PC-9 (cell line): Measurements from ENCODE around the gene LIPI. TPM values are rescaled to one million over a fixed set of nuclear protein-coding genes. Genes with fewer than 3 reads are reported as not detected.

Experiments used
- BruUV-seq: library from RNA; stranded (reverse); fragments of 400-500 nt; replicated peaks from 2 replicates; lab custom pipeline; 2021; lab: Mats Ljungman, UMichigan
- CTCF ChIA-PET: fragments of 300-600 bp; sonication (Branson Sonifier 250); formaldehyde crosslinking; loops from one replicate; lab custom pipeline; 2022; ENCODE audit warnings: antibody characterized with exemption; lab: Charles Lee
- POLR2A ChIA-PET: fragments of 300-600 bp; sonication (Branson Sonifier 250); formaldehyde crosslinking; loops from one replicate; lab custom pipeline; 2022; ENCODE audit warnings: antibody characterized with exemption; ENCODE audit not compliant: unreplicated experiment; lab: Charles Lee
- DNase-seq, 2 experiments: peaks; one replicate each; pipeline versions ENCODE4 v3.0.0 to v3.0.0-alpha.2; 2015 to 2022; ENCODE audit warnings: mixed read lengths in 1 of 2
- H2AFZ ChIP-seq: fragments of 200-600 bp; sonication (generic); 2 replicates; pipeline ENCODE4 v1.8.1; 2017; ENCODE audit warnings: antibody characterized with exemption
- H3F3A ChIP-seq: fragments of 200-600 bp; sonication (generic); 2 replicates; pipeline ENCODE4 v1.8.1; 2017; ENCODE audit warnings: antibody characterized with exemption, mild to moderate bottlenecking, low read depth; ENCODE audit not compliant: insufficient read depth
- H3K27ac ChIP-seq: fragments of 200-600 bp; sonication (generic); 2 replicates; pipeline ENCODE4 v1.6.1; 2016; ENCODE audit warnings: mixed run types
- H3K27me3 ChIP-seq: fragments of 200-600 bp; sonication (generic); 2 replicates; pipeline ENCODE4 v1.6.1; 2016; ENCODE audit warnings: low read depth, mixed run types; ENCODE audit not compliant: insufficient read depth
- H3K36me3 ChIP-seq: fragments of 200-600 bp; sonication (generic); 2 replicates; pipeline ENCODE4 v1.6.1; 2016; ENCODE audit warnings: low read depth, mixed run types
- H3K4me1 ChIP-seq: fragments of 200-600 bp; sonication (generic); replicated peaks from 2 replicates; pipeline ENCODE4 v1.6.1; 2016; ENCODE audit warnings: mixed run types; ENCODE audit not compliant: insufficient read depth
- H3K4me2 ChIP-seq: fragments of 200-600 bp; sonication (generic); 2 replicates; pipeline ENCODE4 v1.6.1; 2017; ENCODE audit warnings: mixed run types
- H3K4me3 ChIP-seq: fragments of 200-600 bp; sonication (generic); 2 replicates; pipeline ENCODE4 v1.6.1; 2016; ENCODE audit warnings: mixed run types
- H3K79me2 ChIP-seq: fragments of 200-600 bp; sonication (generic); 2 replicates; pipeline ENCODE4 v1.6.1; 2017; ENCODE audit warnings: low read depth, mixed run types
- H3K9me2 ChIP-seq: fragments of 200-600 bp; sonication (generic); 2 replicates; pipeline ENCODE4 v1.8.1; 2017; ENCODE audit warnings: mild to moderate bottlenecking; ENCODE audit not compliant: insufficient read depth
- H3K9me3 ChIP-seq: fragments of 200-600 bp; sonication (generic); 2 replicates; pipeline ENCODE4 v1.8.1; 2016; ENCODE audit warnings: low read depth; ENCODE audit not compliant: insufficient read depth
- H4K20me1 ChIP-seq: fragments of 200-600 bp; sonication (generic); 2 replicates; pipeline ENCODE4 v1.8.1; 2017; ENCODE audit not compliant: insufficient read depth
- EZH2 ChIP-seq: fragments of 200-600 bp; sonication (generic); IDR thresholded peaks from 2 replicates; pipeline ENCODE4 v1.8.0; 2017; ENCODE audit warnings: antibody characterized with exemption, low read depth
- intact Hi-C: fragments of 100-400 bp; cut with micrococcal nuclease; formaldehyde crosslinking; loops from one replicate; pipeline ENCODE4 v1.10.0; 2022; ENCODE audit not compliant: unreplicated experiment
- total RNA-seq: library from RNA; stranded (reverse); gene quantifications from 2 replicates; pipeline ENCODE4 v1.2.3, GENCODE V29; 2021
- TF ChIP-seq, protein P1 (sequence below): fragments of 200-600 bp; sonication (generic); conservative IDR thresholded peaks from 2 replicates; pipeline ENCODE4 v1.6.1; 2017; ENCODE audit warnings: mixed run types, antibody characterized with exemption, mild to moderate bottlenecking, moderate library complexity

LIPI gene
- total RNA-seq, 1 experiment from 2014 or later = not detected

DNA sequence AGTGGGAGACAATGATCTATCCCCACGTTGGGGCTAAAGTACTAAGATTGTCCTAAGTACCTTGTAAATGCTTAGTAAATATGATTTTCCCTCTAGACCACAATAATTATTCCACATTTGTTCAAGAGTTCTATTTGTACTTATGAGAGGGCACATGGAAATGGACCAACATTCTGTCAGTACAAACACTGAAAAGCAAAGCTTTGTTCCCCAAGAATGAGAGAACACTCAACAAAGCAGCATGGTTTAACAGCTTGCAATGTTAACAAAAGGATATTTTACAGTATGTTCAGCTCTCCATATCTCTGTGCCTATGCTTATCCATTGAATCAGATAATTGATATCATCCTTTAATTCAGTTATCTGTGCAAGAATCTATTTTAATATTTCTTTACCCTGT, 40.6 kb upstream of the LIPI start:
- Histone ChIP-seq H3F3A (no peaks in the 10 kb centered on the region), H3K27ac (no peak overlapping the region), H3K4me2 (no peak overlapping the region), H4K20me1 (no peaks in the 10 kb centered on the region), H3K27me3 (no peaks in the 10 kb centered on the region), H2AFZ (no peak overlapping the region), H3K9me2 (no peaks in the 10 kb centered on the region), H3K9me3 (no peaks in the 10 kb centered on the region), H3K79me2 (no peaks in the 10 kb centered on the region), H3K4me1 (no peaks in the 10 kb centered on the region), H3K4me3 (no peak overlapping the region), H3K36me3 (no peaks in the 10 kb centered on the region)
- no TSS peak for BruUV-seq
- no peak for DNase-seq
- intact Hi-C loops = no loop called here
- ChIA-PET POLR2A (no interaction called here), CTCF (interaction anchor here (0.6 kb wide), 1 partner anchor 619 kb away, joined by 3 read pairs; no protein-coding TSS in a partner anchor)
- TF ChIP-seq EZH2 = no peak
- TF ChIP-seq, protein P1, sequence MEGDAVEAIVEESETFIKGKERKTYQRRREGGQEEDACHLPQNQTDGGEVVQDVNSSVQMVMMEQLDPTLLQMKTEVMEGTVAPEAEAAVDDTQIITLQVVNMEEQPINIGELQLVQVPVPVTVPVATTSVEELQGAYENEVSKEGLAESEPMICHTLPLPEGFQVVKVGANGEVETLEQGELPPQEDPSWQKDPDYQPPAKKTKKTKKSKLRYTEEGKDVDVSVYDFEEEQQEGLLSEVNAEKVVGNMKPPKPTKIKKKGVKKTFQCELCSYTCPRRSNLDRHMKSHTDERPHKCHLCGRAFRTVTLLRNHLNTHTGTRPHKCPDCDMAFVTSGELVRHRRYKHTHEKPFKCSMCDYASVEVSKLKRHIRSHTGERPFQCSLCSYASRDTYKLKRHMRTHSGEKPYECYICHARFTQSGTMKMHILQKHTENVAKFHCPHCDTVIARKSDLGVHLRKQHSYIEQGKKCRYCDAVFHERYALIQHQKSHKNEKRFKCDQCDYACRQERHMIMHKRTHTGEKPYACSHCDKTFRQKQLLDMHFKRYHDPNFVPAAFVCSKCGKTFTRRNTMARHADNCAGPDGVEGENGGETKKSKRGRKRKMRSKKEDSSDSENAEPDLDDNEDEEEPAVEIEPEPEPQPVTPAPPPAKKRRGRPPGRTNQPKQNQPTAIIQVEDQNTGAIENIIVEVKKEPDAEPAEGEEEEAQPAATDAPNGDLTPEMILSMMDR = no peak

DNA sequence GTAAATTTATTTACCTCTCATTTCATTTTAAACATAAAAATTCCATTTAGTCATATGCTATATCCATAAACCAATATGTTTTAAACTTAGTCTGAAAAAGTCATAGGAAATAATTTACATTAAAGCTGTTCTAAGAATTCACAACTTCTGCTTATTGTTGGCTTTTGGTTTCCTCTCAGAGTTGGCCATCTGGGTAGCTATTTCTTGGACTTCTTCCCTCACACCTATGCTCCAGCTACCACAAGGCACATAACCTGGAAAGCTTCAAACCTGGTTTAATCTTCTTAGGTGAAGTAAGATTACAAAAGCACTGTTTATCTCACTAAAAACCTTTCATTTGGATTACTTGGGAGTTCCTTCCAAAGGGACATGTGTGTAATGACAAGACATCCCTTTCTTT, 35.0 kb upstream of the LIPI start:
- H3K27ac ChIP-seq = no peak overlapping the region
- intact Hi-C loops = no loop called here
- no peak overlapping the region for H3K4me3 ChIP-seq
- ChIA-PET POLR2A (no interaction called here), CTCF (no interaction called here)
- no peaks in the 10 kb centered on the region for H3K4me1 ChIP-seq
- H3K36me3 ChIP-seq = no peaks in the 10 kb centered on the region
- TF ChIP-seq EZH2 = no peak
- TF ChIP-seq, protein P1 = no peak
- no peak overlapping the region for H3K4me2 ChIP-seq
- no peaks in the 10 kb centered on the region for H3F3A ChIP-seq
- H3K27me3 ChIP-seq = no peaks in the 10 kb centered on the region
- no TSS peak for BruUV-seq
- H2AFZ ChIP-seq = no peak overlapping the region
- DNase-seq = no peak
- H3K9me3 ChIP-seq = no peaks in the 10 kb centered on the region
- H3K79me2 ChIP-seq = no peaks in the 10 kb centered on the region
- H3K9me2 ChIP-seq = no peaks in the 10 kb centered on the region
- no peaks in the 10 kb centered on the region for H4K20me1 ChIP-seq

DNA sequence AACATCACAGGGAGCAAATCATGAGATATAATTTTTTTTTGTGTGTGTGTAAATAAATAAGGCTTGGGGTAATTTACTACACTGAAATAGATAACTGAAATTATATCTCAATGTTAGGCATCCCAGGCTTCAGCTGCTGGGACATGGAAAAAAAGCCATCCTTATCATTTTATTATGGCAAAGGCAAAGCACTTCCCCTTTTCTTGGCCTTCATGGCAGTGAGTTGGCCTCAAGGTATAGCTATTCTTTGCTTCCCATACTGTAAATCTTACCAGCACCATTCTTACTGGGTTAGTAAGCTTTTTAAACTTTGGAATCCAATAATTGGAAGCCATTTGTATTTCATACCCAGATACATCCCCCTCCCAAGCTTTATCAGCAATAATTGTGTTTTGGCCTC, 34.2 kb upstream of the LIPI start:
- no peaks in the 10 kb centered on the region for H3K79me2 ChIP-seq
- H3K9me2 ChIP-seq = no peaks in the 10 kb centered on the region
- BruUV-seq = no TSS peak
- no peaks in the 10 kb centered on the region for H3K9me3 ChIP-seq
- no peaks in the 10 kb centered on the region for H4K20me1 ChIP-seq
- H3K36me3 ChIP-seq = no peaks in the 10 kb centered on the region
- no peak overlapping the region for H3K4me2 ChIP-seq
- H3K4me1 ChIP-seq = no peaks in the 10 kb centered on the region
- H2AFZ ChIP-seq = no peak overlapping the region
- H3F3A ChIP-seq = no peaks in the 10 kb centered on the region
- H3K27ac ChIP-seq = no peak overlapping the region
- H3K4me3 ChIP-seq = no peak overlapping the region
- ChIA-PET CTCF (no interaction called here), POLR2A (no interaction called here)
- intact Hi-C loops = no loop called here
- TF ChIP-seq EZH2 = no peak
- TF ChIP-seq, protein P1 = no peak
- no peaks in the 10 kb centered on the region for H3K27me3 ChIP-seq
- DNase-seq = no peak
